ENCODE results near the gene SIGLEC11.
"Not testable (repeated sequence)": the region's sequence is repeated elsewhere in the genome, so short reads cannot be mapped to it uniquely, and the experiment has no call there.

SIGLEC11 gene

DNA sequence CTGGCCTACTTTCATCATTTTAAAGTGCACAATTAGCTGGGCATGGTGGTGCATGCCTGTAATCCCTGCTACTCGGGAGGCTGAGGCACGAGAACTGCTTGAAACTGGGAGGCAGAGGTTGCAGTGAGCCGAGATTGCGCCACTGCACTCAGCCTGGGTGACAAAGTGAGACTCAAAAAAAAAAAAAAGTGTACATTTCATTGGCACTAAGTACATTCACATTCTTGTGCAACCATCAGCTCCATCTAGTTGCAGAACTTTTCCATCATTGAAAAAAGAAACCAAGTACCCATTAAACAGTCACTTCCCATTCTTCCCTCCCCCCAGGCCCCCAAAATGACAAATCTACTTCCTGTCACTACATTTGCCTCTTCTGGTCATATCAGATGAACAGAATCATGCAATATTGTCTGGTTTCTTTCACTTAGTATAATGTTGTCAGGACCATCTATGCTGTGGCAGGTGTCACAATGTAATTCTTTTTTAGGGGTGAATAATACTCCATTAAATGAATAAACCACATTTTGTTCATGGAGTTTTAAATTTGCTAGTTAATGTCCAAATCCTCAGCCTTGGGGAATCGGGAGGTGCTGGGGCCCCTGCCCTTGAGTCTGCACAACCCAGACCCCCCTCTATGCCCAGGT is 7.4 kb upstream of the SIGLEC11 start:
- no peak overlapping the region for H3K27ac ChIP-seq (ENCODE audit: low read length)
- no peak overlapping the region for H3K4me3 ChIP-seq (ENCODE audit: low read length in 2 of 2)
- no peaks in the 10 kb centered on the region for H3K4me1 ChIP-seq (ENCODE audit: control insufficient read depth, insufficient read depth, low read length)

DNA sequence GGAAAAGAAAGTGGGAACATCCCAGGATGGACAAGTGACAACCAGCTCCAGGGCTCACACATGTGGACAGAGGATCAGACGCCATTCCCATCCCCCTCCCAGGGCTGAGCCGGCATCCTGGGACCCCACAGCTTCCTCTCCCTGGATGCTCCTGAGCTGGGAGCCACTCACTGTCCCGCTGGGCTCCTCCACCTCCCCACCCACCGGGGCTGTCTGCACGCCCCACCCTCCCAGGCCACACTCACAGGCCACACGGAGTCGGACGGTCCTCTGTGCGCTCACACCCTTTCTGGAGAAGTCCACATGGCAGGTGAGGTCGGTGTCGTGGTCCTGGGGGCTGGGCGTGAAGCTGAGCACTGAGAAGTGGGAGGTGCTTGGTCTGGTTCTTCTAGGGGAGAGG is 1.1 kb downstream of the SIGLEC11 start:
- not testable (repeated sequence) for H3K4me3 ChIP-seq (ENCODE audit: low read length in 2 of 2); H3K27ac ChIP-seq (ENCODE audit: low read length)

More for the DNA sequence above, 7.4 kb upstream of the SIGLEC11 start:
- peaks cover 9 to 10% of the 10 kb centered on the region in 2 donors for H3K27me3 ChIP-seq (ENCODE audit: control insufficient read depth in 1 of 2, insufficient read depth in 2 of 2, low read length in 2 of 2)
- H3K36me3 ChIP-seq (ENCODE audit: control insufficient read depth in 2 of 2, insufficient read depth in 2 of 2, low read length in 2 of 2) = no peaks in the 10 kb centered on the region
- H3K9me3 ChIP-seq (ENCODE audit: control insufficient read depth in 2 of 2, low read length in 2 of 2) = no peaks in the 10 kb centered on the region
- H3K9ac ChIP-seq (ENCODE audit: low read length in 2 of 2) = no peak overlapping the region

DNA sequence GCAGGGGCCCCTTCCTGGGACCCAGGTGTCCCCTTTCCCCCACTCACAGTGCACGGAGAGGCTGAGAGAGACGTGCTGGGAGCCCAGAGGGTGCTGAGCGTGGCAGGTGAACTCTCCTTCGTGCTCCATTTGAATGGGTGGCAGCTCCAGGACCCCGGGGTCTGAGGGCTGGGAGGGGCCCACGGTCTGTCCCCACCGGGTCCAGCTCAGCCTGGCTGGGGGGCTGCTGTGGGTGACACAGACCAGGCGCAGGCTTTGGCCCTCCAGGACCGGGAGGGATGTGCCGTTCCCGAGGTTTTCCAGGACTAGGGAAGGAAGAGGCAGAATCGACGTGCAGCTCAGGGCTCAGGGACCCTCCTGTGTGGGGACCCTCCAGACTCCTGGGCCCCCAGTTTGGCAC is 2.4 kb downstream of the SIGLEC11 start:
- H3K9me3 ChIP-seq (ENCODE audit: control insufficient read depth in 2 of 2, low read length in 2 of 2); H3K27me3 ChIP-seq (ENCODE audit: control insufficient read depth in 1 of 2, insufficient read depth in 2 of 2, low read length in 2 of 2); H3K4me1 ChIP-seq (ENCODE audit: control insufficient read depth, insufficient read depth, low read length); H3K27ac ChIP-seq (ENCODE audit: low read length); H3K9ac ChIP-seq (ENCODE audit: low read length in 2 of 2); H3K36me3 ChIP-seq (ENCODE audit: control insufficient read depth in 2 of 2, insufficient read depth in 2 of 2, low read length in 2 of 2); H3K4me3 ChIP-seq (ENCODE audit: low read length in 2 of 2): not testable (repeated sequence)

More for the DNA sequence above, 1.1 kb downstream of the SIGLEC11 start:
- H3K4me1 ChIP-seq (ENCODE audit: control insufficient read depth, insufficient read depth, low read length); H3K9me3 ChIP-seq (ENCODE audit: control insufficient read depth in 2 of 2, low read length in 2 of 2); H3K27me3 ChIP-seq (ENCODE audit: control insufficient read depth in 1 of 2, insufficient read depth in 2 of 2, low read length in 2 of 2); H3K36me3 ChIP-seq (ENCODE audit: control insufficient read depth in 2 of 2, insufficient read depth in 2 of 2, low read length in 2 of 2); H3K9ac ChIP-seq (ENCODE audit: low read length in 2 of 2): not testable (repeated sequence)

DNA sequence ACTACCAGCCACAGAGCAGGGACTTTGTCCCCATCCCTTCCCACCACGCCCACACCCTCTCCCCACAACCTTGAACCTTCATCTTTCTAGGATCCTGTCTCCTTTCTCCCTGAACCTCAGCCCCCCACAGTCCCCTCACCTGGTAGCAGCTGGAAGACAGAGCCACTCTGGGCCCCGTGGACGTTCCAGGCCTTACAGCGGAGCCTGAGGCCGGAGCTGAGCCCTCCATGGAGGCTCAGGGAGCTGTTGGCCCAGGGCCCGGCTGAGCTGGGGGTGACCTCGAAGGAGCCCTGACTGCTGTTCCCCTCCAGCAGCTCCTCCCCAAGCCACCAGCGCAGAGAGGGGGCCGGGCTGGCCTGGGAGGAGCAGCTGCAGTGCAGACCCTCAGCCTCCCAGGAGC is 2.8 kb downstream of the SIGLEC11 start:
- not testable (repeated sequence) for H3K4me1 ChIP-seq (ENCODE audit: control insufficient read depth, insufficient read depth, low read length); H3K9ac ChIP-seq (ENCODE audit: low read length in 2 of 2); H3K4me3 ChIP-seq (ENCODE audit: low read length in 2 of 2); H3K27ac ChIP-seq (ENCODE audit: low read length); H3K9me3 ChIP-seq (ENCODE audit: control insufficient read depth in 2 of 2, low read length in 2 of 2); H3K27me3 ChIP-seq (ENCODE audit: control insufficient read depth in 1 of 2, insufficient read depth in 2 of 2, low read length in 2 of 2); H3K36me3 ChIP-seq (ENCODE audit: control insufficient read depth in 2 of 2, insufficient read depth in 2 of 2, low read length in 2 of 2)

GRCh38 chr19:49957262-49957915 is 3.6 kb downstream of the SIGLEC11 start:
- Histone ChIP-seq H3K9me3 (ENCODE audit: control insufficient read depth in 2 of 2, low read length in 2 of 2) (no peaks in the 10 kb centered on the region), H3K36me3 (ENCODE audit: control insufficient read depth in 2 of 2, insufficient read depth in 2 of 2, low read length in 2 of 2) (no peaks in the 10 kb centered on the region), H3K27me3 (ENCODE audit: control insufficient read depth in 1 of 2, insufficient read depth in 2 of 2, low read length in 2 of 2) (peaks cover 9% of the 10 kb centered on the region in 2 donors), H3K27ac (ENCODE audit: low read length) (no peak overlapping the region), H3K9ac (ENCODE audit: low read length in 2 of 2) (no peak overlapping the region), H3K4me1 (ENCODE audit: control insufficient read depth, insufficient read depth, low read length) (no peaks in the 10 kb centered on the region), H3K4me3 (ENCODE audit: low read length in 2 of 2) (no peak overlapping the region)

DNA sequence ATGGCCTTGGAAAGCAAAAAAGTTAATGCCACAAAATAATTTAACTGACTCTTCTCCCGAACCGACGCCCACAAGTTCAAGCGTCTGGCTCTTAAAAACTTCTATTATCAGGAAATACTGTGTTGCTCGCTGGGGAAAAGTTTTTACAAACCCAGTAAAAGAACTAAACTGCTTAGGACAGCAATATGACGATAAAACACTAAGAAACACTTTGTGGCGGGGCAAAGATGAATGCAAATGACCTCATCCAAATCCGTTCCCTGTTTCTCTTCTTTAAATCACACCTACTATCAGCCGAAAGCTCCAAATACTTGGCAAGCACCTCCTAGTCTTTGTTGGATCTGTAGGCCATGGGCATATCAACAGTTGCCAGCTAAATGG is 4.9 kb downstream of the SIGLEC11 start:
- Histone ChIP-seq H3K4me3 (ENCODE audit: low read length in 2 of 2) (no peak overlapping the region), H3K9ac (ENCODE audit: low read length in 2 of 2) (no peak overlapping the region), H3K9me3 (ENCODE audit: control insufficient read depth in 2 of 2, low read length in 2 of 2) (no peaks in the 10 kb centered on the region), H3K36me3 (ENCODE audit: control insufficient read depth in 2 of 2, insufficient read depth in 2 of 2, low read length in 2 of 2) (no peaks in the 10 kb centered on the region), H3K27me3 (ENCODE audit: control insufficient read depth in 1 of 2, insufficient read depth in 2 of 2, low read length in 2 of 2) (peaks cover 9 to 18% of the 10 kb centered on the region in 2 donors), H3K27ac (ENCODE audit: low read length) (no peak overlapping the region), H3K4me1 (ENCODE audit: control insufficient read depth, insufficient read depth, low read length) (no peaks in the 10 kb centered on the region)

- H3K9me3 ChIP-seq (ENCODE audit: control insufficient read depth in 2 of 2, low read length in 2 of 2) = no peaks in the 10 kb centered on the region
- H3K9ac ChIP-seq (ENCODE audit: low read length in 2 of 2) = no peak overlapping the region
- no peak overlapping the region for H3K4me3 ChIP-seq (ENCODE audit: low read length in 2 of 2)
- no peak overlapping the region for H3K27ac ChIP-seq (ENCODE audit: low read length)
- no peaks in the 10 kb centered on the region for H3K4me1 ChIP-seq (ENCODE audit: control insufficient read depth, insufficient read depth, low read length)
- no peaks in the 10 kb centered on the region for H3K36me3 ChIP-seq (ENCODE audit: control insufficient read depth in 2 of 2, insufficient read depth in 2 of 2, low read length in 2 of 2)
- H3K27me3 ChIP-seq (ENCODE audit: control insufficient read depth in 1 of 2, insufficient read depth in 2 of 2, low read length in 2 of 2) = peaks cover 9 to 24% of the 10 kb centered on the region in 2 donors
Measured at GRCh38 chr19:49954933-49955332, 6.0 kb downstream of the SIGLEC11 start.

GRCh38 chr19:49954092-49954829 is 6.7 kb downstream of the SIGLEC11 start:
- H3K9ac ChIP-seq (ENCODE audit: low read length in 2 of 2) = no peak overlapping the region
- H3K4me1 ChIP-seq (ENCODE audit: control insufficient read depth, insufficient read depth, low read length) = no peaks in the 10 kb centered on the region
- H3K9me3 ChIP-seq (ENCODE audit: control insufficient read depth in 2 of 2, low read length in 2 of 2) = no peaks in the 10 kb centered on the region
- no peak overlapping the region for H3K4me3 ChIP-seq (ENCODE audit: low read length in 2 of 2)
- H3K36me3 ChIP-seq (ENCODE audit: control insufficient read depth in 2 of 2, insufficient read depth in 2 of 2, low read length in 2 of 2) = no peaks in the 10 kb centered on the region
- H3K27ac ChIP-seq (ENCODE audit: low read length) = no peak overlapping the region
- H3K27me3 ChIP-seq (ENCODE audit: control insufficient read depth in 1 of 2, insufficient read depth in 2 of 2, low read length in 2 of 2) = peaks cover 9 to 24% of the 10 kb centered on the region in 2 donors

DNA sequence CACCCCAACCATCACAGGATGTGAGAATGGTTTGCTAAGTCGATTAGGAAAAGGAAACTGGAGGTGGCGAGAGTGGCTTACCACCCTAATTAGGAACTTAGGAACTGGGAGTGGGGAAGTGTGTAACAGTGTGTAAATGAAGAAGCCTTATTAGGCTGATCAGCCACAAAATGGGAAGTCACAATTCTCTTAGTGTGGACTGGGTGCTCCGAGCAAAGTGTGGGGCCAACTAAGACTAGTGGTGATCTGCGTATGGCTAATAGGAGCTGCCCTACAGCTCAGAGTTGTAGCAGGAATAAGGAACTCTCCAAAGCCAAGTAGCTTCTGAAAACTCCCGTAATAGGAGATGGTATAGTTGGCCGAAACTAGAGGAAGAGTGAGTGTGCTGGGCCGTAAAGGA is 7.6 kb downstream of the SIGLEC11 start:
- Histone ChIP-seq H3K36me3 (ENCODE audit: control insufficient read depth in 2 of 2, insufficient read depth in 2 of 2, low read length in 2 of 2) (no peaks in the 10 kb centered on the region), H3K27ac (ENCODE audit: low read length) (no peak overlapping the region), H3K4me1 (ENCODE audit: control insufficient read depth, insufficient read depth, low read length) (no peaks in the 10 kb centered on the region), H3K27me3 (ENCODE audit: control insufficient read depth in 1 of 2, insufficient read depth in 2 of 2, low read length in 2 of 2) (peaks cover 9 to 22% of the 10 kb centered on the region in 2 donors), H3K9ac (ENCODE audit: low read length in 2 of 2) (no peak overlapping the region), H3K4me3 (ENCODE audit: low read length in 2 of 2) (no peak overlapping the region), H3K9me3 (ENCODE audit: control insufficient read depth in 2 of 2, low read length in 2 of 2) (no peaks in the 10 kb centered on the region)

GRCh38 chr19:49952906-49953305 is 8.1 kb downstream of the SIGLEC11 start:
- Histone ChIP-seq H3K4me3 (ENCODE audit: low read length in 2 of 2) (no peak overlapping the region), H3K9ac (ENCODE audit: low read length in 2 of 2) (no peak overlapping the region), H3K4me1 (ENCODE audit: control insufficient read depth, insufficient read depth, low read length) (no peaks in the 10 kb centered on the region), H3K27ac (ENCODE audit: low read length) (no peak overlapping the region), H3K27me3 (ENCODE audit: control insufficient read depth in 1 of 2, insufficient read depth in 2 of 2, low read length in 2 of 2) (peaks cover 9 to 22% of the 10 kb centered on the region in 2 donors), H3K36me3 (ENCODE audit: control insufficient read depth in 2 of 2, insufficient read depth in 2 of 2, low read length in 2 of 2) (no peaks in the 10 kb centered on the region), H3K9me3 (ENCODE audit: control insufficient read depth in 2 of 2, low read length in 2 of 2) (no peaks in the 10 kb centered on the region)

- Histone ChIP-seq H3K27ac (ENCODE audit: low read length) (no peak overlapping the region), H3K36me3 (ENCODE audit: control insufficient read depth in 2 of 2, insufficient read depth in 2 of 2, low read length in 2 of 2) (no peaks in the 10 kb centered on the region), H3K27me3 (ENCODE audit: control insufficient read depth in 1 of 2, insufficient read depth in 2 of 2, low read length in 2 of 2) (peaks cover 9 to 24% of the 10 kb centered on the region in 2 donors), H3K4me3 (ENCODE audit: low read length in 2 of 2) (no peak overlapping the region), H3K4me1 (ENCODE audit: control insufficient read depth, insufficient read depth, low read length) (no peaks in the 10 kb centered on the region), H3K9me3 (ENCODE audit: control insufficient read depth in 2 of 2, low read length in 2 of 2) (no peaks in the 10 kb centered on the region), H3K9ac (ENCODE audit: low read length in 2 of 2) (no peak overlapping the region)
Measured at GRCh38 chr19:49952479-49952836, 8.5 kb downstream of the SIGLEC11 start.
